K562 treated with DMSO at 1 percent for 12 hours (cell line): Measurements from ENCODE around the gene FAM209A. TPM values are rescaled to one million over a fixed set of nuclear protein-coding genes. Genes with fewer than 3 reads are reported as not detected.

Experiments
- total RNA-seq: library from RNA; unstranded; fragments of 300-600 nt; gene quantifications from 2 replicates; pipeline ENCODE4 v1.2.3, GENCODE V29; 2022; ENCODE audit not compliant: insufficient read depth

FAM209A gene, protein sequence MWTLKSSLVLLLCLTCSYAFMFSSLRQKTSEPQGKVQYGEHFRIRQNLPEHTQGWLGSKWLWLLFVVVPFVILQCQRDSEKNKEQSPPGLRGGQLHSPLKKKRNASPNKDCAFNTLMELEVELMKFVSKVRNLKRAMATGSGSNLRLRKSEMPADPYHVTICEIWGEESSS
- 1.3 TPM in 1 of 2 replicates, not detected in the other for total RNA-seq

DNA sequence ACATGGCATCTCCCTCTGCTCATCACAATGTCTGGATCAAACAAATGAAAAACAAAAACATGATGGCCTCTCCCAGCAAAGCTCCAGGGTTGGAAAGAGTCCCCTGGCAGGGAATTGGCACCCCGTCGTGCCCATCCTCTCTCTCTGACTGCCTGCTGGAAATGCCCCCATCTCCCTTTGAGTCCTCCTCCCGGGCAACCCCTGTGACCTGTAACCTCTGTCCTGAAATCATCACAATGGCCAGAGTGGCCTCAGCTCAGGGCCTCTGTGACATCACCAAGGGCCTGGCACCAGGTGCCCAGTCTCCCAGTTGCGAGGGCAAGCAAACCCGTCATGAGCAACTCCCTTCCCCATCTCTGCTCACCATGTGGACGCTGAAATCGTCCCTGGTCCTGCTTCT is at the start of gene FAM209A:
Gene FAM209A, plus strand, starts transcription at position 301 of the 400 bp plus-strand sequence. Its CDS starts 65 bp downstream, at position 366.

DNA sequence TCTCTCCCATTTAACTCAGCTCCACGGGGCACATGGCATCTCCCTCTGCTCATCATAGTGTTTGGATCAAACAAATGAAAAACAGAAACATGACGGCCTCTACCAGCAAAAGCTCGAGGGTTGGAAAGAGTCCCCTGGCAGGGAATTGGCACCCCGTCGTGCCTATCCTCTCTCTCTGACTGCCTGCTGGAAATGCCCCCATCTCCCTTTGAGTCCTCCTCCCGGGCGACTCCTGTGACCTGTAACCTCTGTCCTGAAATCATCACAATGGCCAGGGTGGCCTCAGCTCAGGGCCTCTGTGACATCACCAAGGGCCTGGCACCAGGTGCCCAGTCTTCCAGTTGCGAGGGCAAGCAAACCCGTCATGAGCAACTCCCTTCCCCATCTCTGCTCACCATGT is 8.4 kb downstream of the FAM209A start, which contains the start of gene FAM209B:
Gene FAM209B, plus strand, starts transcription at position 301 of the 400 bp plus-strand sequence. Its CDS starts 96 bp downstream, at position 397.

Other genes with a start within 250 kb of the FAM209A start
- 28.0 and 59.5 TPM in 2 replicates for gene FAM210B, start 165.8 kb upstream of the FAM209A start, total RNA-seq
- 55.1 and 95.2 TPM in 2 replicates for gene AURKA, start 132.5 kb upstream of the FAM209A start, total RNA-seq
- 16.9 and 31.8 TPM in 2 replicates for gene CSTF1, start 132.1 kb upstream of the FAM209A start, total RNA-seq
- gene CASS4, start 112.5 kb upstream of the FAM209A start, total RNA-seq, result 6.3 and 19.1 TPM in 2 replicates
- 57.0 and 67.5 TPM in 2 replicates for gene RTF2, start 56.1 kb upstream of the FAM209A start, total RNA-seq
- not detected in 2 replicates for gene FAM209B, start 8.5 kb downstream of the FAM209A start, total RNA-seq
- not detected in 2 replicates for gene TFAP2C, start 104.6 kb downstream of the FAM209A start, total RNA-seq